Skeletal muscle satellite cell (primary cell): ENCODE results near the gene PDGFRB.

Experiments
- H3K27me3 ChIP-seq: 2 replicates; pipeline ENCODE4 v1.7.0; 2013; ENCODE audit warnings: low read length; ENCODE audit not compliant: control insufficient read depth, insufficient read depth
- H3K36me3 ChIP-seq: 2 replicates; pipeline ENCODE4 v1.7.0; 2013; ENCODE audit warnings: mild to moderate bottlenecking, control low read depth, low read length; ENCODE audit not compliant: insufficient read depth
- H3K4me1 ChIP-seq: 2 replicates; pipeline ENCODE4 v1.7.0; 2013; ENCODE audit warnings: low read length; ENCODE audit not compliant: control insufficient read depth, insufficient read depth
- H3K4me2 ChIP-seq: 2 replicates; pipeline ENCODE4 v1.7.0; 2013; ENCODE audit warnings: mild to moderate bottlenecking, low read length
- H3K4me3 ChIP-seq: 2 replicates; pipeline ENCODE4 v1.7.0; 2013; ENCODE audit warnings: low read length
- H3K9ac ChIP-seq: 2 replicates; pipeline ENCODE4 v1.7.0; 2013; ENCODE audit warnings: mild to moderate bottlenecking, low read depth, low read length, moderate library complexity
- H3K9me3 ChIP-seq: replicated peaks from 2 replicates; pipeline ENCODE4 v1.7.0; 2013; ENCODE audit warnings: mild to moderate bottlenecking, control low read depth, low read length

PDGFRB gene

DNA sequence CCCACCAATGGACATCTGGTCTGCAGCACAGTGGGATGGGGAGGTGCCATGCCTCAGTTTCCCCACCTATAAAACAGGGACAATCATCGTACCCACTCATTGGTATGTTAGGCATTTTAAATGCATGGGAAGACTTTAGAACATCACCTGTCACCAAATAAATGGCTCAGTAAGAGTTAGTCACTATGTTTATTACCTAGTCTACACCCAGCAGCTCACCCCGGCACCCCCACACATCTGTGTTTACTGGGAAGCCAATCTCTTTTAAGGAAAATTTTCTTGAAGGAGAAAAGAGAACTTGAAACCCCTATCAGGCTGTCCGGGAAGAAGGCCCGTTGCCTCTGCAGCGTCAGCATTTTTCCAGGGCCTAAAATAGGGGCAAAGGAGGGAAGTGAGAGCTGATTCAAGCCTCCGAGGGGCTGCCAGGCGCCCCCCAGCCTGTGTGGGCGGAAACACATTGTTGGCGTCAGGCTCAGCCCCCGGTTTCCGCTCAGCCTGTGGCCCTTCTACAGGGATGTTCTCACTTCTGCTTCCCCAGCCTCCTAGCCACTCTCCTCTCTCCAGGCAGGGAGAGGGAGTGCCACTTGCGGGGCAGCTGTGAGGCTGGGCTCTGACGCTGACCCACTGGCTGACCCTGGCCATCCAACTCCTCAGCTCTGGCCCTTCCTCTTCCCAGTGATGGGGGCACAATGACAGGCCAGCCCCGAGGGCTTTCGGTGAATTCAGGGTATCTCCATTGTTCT, 73.9 kb downstream of the PDGFRB start:
- Histone ChIP-seq H3K9ac (no peak overlapping the region), H3K4me1 (peaks cover 8% of the 10 kb centered on the region), H3K4me3 (no peak overlapping the region), H3K9me3 (no peaks in the 10 kb centered on the region), H3K4me2 (peak overlapping the region; percentile 37), H3K27me3 (peaks cover 10% of the 10 kb centered on the region), H3K36me3 (no peaks in the 10 kb centered on the region)

DNA sequence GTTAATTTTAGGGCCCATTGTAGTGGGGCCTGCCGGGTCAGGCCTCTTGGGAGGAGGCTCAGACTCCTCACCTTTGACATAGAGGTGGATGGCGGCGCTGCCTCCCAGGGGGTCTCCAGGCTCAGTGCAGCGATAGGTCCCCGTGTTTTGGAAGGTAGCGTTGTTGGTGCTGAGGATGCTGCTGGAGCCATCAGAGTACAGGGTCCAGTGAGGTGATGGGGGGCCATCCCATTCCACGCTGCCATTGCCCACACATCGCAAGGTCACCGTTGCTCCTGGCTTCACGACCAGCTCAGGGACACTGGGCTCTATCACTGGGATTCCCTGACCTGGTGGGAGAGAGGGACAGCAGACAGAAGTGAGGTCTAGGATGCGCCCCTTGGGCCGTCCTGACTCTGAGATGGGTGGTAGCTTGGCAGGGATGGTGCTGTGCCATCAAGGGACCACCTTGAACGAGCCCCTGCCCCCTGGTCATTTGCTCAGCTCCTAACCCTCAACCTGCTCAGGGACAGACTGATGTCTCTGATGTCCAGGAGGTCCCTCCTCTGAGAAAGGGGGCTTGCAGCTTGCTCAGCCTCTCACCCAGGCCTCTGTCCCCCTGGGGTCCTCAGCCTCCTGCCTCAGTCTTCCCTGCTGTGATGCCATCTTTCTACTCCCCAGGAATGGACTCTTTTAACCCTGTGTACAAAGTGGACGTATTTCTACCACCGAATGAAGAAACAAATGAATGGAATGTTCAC, 74.8 kb downstream of the PDGFRB start:
- Histone ChIP-seq H3K27me3 (peaks cover 15% of the 10 kb centered on the region), H3K9me3 (no peaks in the 10 kb centered on the region), H3K36me3 (no peaks in the 10 kb centered on the region), H3K4me1 (peaks cover 8% of the 10 kb centered on the region), H3K4me2 (no peak overlapping the region), H3K9ac (no peak overlapping the region), H3K4me3 (no peak overlapping the region)

DNA sequence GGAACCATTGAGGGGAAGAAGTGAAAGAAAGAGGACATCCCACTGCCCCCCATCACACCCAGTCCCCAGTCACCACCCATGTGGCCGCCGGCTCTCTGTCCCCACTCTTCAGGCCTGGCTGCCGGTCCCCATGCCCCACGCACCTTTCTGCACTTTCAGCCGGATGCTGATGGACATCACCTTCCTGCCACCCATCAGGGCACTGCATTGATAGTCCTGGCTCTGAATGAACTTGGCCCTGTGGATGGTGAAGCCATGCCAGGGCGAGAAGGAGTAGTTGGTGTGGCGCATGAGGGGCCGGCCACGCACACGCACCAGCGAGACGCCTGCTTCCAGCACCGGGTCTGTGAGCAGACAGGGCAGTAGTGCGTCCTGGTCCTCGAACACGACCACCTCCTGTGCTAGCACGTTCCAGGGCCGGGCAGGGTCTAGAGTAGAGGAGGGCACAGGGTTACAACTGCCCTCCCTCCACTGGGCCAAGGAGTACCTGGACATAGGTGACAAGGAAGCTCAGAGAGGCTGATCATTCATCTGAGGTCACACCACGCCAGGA, 75.7 kb downstream of the PDGFRB start:
- H3K9ac ChIP-seq = no peak overlapping the region
- no peaks in the 10 kb centered on the region for H3K9me3 ChIP-seq
- H3K27me3 ChIP-seq = peaks cover 24% of the 10 kb centered on the region
- H3K36me3 ChIP-seq = no peaks in the 10 kb centered on the region
- no peak overlapping the region for H3K4me2 ChIP-seq
- peaks cover 8% of the 10 kb centered on the region for H3K4me1 ChIP-seq
- no peak overlapping the region for H3K4me3 ChIP-seq

DNA sequence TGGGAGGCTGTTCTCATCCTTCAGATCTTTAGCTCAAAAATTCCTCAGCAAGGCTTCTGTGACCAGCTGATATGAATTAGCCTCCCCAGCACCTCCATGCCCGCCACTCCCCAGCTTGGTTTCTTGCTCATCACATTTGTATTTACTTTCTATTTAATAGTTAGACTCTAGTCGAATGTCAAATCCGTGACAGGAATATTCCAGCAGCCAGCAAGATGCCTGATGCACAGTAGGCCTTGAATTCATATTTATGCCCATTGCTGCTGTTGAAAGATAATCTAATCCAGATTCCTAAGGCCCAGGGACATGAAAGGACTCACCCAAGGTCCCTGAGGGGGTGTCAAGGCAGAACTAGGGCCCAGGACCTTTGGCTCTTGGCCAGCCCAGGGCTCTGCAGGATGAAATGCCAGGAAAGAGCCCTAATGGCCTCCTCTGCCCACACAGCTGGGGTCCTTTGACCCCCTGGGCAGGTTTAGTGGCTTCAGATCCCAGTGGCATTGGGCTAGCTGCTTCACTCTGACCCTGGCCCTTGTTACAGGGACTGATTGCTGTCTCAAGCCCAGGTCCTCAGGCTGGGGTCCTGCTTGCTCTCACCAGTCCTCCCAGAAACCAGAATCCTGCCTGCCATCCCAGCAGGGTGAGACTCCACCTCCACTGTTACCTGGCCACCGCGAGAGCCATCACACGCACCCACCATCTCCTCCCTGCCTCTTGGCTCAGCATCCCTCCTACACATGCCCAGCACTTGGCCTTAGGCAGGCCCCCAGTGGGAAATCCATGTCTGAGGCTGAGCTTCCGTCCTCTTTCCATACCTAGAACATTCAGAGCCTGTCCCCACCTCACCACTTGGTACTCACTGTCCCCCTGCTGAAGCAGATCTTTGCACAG, 76.6 kb downstream of the PDGFRB start:
- H3K9me3 ChIP-seq = no peaks in the 10 kb centered on the region
- H3K36me3 ChIP-seq = no peaks in the 10 kb centered on the region
- H3K4me3 ChIP-seq = no peak overlapping the region
- H3K9ac ChIP-seq = no peak overlapping the region
- peaks cover 8% of the 10 kb centered on the region for H3K4me1 ChIP-seq
- no peak overlapping the region for H3K4me2 ChIP-seq
- peaks cover 27% of the 10 kb centered on the region for H3K27me3 ChIP-seq

DNA sequence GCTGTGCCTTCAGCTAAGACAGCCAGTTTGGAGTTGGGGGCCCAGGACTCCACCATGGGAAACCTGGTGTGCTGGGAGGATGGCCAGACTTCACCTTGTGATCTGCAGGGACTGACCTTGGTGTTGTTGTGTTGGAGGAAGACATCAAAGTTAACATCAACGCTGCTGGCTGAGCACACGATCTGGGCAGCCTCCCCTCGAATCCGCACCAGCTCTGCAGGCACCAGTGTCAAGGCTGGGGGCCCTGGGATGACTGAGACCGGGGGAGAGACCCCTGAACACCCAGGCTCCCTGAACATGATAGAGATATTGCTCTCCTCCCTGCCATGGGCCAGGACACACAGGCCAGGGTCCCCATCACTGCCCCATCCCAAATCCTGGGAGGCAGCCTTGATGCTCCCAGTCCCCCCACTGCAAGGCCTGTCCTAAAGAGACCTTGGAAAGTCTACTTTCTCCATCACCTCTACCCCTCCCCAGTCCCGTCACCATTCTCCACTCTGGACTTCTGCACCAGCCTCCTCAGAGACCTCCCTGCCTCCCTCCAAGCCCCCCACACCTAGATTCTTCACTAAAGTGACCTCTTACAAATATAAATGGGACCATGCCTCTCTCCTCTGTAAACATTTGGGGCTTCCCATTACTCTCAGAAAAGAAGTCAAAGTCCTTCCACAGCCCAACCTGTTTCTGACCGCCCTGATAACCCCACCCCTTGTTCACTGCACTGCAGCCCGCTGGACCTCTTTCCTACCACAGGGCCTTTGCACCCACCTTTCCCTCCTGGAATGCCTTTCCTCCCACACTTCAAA, 77.4 kb downstream of the PDGFRB start:
- no peaks in the 10 kb centered on the region for H3K36me3 ChIP-seq
- no peak overlapping the region for H3K4me2 ChIP-seq
- peaks cover 27% of the 10 kb centered on the region for H3K27me3 ChIP-seq
- peaks cover 2% of the 10 kb centered on the region for H3K9me3 ChIP-seq
- H3K4me3 ChIP-seq = no peak overlapping the region
- H3K9ac ChIP-seq = no peak overlapping the region
- peaks cover 8% of the 10 kb centered on the region for H3K4me1 ChIP-seq

DNA sequence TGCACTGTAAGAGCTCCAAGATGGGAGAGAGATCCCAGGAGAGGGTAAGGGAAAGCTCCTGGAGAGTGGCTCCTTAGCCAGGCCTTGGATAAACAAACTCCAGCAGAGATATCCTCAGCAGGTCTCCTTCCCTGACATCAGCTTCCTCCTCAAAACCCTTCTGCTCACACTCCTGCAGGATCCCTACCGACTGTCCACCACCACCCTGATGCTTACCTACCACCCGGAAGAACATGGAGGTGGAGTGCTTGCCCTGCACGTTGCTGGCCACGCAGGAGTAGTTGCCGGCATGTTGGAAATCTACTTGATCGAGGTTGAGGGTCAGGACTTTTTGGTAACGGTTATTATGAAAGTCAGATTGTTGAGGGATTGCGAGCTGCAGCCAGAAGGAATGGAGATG, 78.6 kb downstream of the PDGFRB start:
- Histone ChIP-seq H3K27me3 (peaks cover 27% of the 10 kb centered on the region), H3K4me1 (peaks cover 7% of the 10 kb centered on the region), H3K9ac (no peak overlapping the region), H3K36me3 (no peaks in the 10 kb centered on the region), H3K4me2 (no peak overlapping the region), H3K4me3 (no peak overlapping the region), H3K9me3 (peaks cover 3% of the 10 kb centered on the region)

DNA sequence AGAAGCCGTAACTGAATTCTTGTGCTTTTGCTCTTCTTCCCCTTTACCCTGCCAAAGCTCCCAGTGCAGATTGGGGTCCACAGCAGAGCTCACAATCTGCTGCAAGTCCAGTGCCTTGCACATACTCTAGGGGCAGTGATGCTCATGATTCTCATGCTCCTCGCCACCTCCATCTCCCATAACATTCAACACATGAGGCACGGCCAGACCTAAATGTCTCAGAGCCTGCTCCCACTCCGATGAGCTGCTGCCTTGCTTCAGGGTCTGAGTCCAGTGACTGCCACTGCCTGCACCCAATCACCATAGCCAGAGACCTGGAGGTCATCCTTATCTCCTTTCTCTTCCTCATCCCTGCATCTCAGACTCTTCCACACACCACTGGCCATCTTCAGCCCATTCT, 79.8 kb downstream of the PDGFRB start:
- peaks cover 27% of the 10 kb centered on the region for H3K27me3 ChIP-seq

DNA sequence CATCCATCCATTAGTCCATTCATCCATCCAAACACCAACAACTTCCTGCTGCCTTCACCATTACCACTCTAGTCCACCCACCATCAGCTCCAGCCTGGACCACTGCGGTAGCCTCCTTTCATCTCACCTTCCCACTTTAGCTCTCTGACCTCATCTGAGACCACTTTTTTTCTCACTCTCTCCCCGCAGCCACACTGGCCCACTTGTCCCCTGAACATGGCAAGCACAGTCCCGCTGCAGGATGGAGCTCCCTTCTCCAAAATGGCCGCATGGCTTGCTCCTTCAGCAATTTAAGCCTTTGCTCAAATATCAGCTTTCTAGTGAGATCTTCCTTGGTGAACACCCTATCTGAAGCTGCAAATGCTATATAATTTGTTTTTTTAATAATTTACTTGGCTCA, 80.4 kb downstream of the PDGFRB start:
- Histone ChIP-seq H3K4me3 (no peak overlapping the region), H3K9ac (no peak overlapping the region), H3K4me1 (no peaks in the 10 kb centered on the region), H3K27me3 (peaks cover 27% of the 10 kb centered on the region), H3K9me3 (peaks cover 3% of the 10 kb centered on the region), H3K4me2 (no peak overlapping the region), H3K36me3 (no peaks in the 10 kb centered on the region)

More for the DNA sequence above, 79.8 kb downstream of the PDGFRB start:
- H3K4me1 ChIP-seq = no peaks in the 10 kb centered on the region
- no peak overlapping the region for H3K4me2 ChIP-seq
- no peak overlapping the region for H3K4me3 ChIP-seq
- H3K36me3 ChIP-seq = no peaks in the 10 kb centered on the region
- no peak overlapping the region for H3K9ac ChIP-seq
- peaks cover 3% of the 10 kb centered on the region for H3K9me3 ChIP-seq

DNA sequence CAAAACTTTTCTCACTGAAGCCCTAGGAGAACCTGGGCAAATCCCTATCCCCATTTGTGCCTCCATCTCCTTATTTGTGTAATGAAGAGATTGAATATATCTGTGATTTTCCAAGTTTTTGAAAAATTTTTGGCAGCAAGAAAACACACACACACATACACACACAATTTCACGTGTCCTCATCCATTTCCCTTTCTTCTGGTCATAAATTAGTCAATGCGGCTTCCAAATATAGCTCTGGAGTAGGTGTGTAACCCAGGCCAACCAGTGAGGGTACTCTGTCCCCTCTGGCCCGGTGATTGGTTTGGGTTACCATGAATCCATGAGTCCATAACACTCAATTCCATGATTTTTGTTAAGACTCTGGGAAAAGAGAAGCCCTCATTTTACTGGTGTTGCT, 82.0 kb downstream of the PDGFRB start:
- Histone ChIP-seq H3K4me2 (no peak overlapping the region), H3K27me3 (peaks cover 27% of the 10 kb centered on the region), H3K9me3 (peaks cover 3% of the 10 kb centered on the region), H3K36me3 (no peaks in the 10 kb centered on the region), H3K9ac (no peak overlapping the region), H3K4me3 (no peak overlapping the region), H3K4me1 (peaks cover under 1% of the 10 kb centered on the region)

DNA sequence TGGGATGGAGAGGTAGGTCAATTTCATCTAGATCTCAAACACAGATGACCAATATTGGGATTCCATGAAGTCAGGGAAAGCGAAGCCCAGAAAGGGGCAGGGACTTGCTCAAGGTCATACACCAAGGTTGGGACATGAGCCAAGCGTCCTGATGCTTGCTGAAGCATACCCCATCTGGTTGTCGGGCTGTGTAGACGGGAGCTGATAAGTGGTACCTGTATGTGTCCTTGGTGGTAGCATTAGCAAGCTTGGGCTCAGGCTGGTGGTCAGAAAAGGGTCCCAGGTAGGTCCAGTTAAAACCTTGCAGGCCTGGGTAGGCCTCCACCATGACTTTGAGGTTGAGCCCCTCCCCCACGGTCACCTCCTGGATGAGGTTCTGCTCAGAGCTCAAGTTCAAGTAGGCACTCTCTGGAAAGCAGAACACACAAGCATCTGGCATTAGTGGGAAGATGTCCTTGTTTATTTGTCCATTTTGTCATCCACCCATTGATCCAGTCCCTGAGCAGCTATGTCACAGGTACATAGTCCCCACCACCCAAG, 82.5 kb downstream of the PDGFRB start:
- H3K27me3 ChIP-seq = peaks cover 27% of the 10 kb centered on the region
- no peak overlapping the region for H3K9ac ChIP-seq
- H3K4me2 ChIP-seq = no peak overlapping the region
- H3K9me3 ChIP-seq = peaks cover 3% of the 10 kb centered on the region
- no peak overlapping the region for H3K4me3 ChIP-seq
- H3K36me3 ChIP-seq = no peaks in the 10 kb centered on the region
- H3K4me1 ChIP-seq = peaks cover 5% of the 10 kb centered on the region
